ENCODE results near the gene EYA4.

The EYA4 gene

DNA sequence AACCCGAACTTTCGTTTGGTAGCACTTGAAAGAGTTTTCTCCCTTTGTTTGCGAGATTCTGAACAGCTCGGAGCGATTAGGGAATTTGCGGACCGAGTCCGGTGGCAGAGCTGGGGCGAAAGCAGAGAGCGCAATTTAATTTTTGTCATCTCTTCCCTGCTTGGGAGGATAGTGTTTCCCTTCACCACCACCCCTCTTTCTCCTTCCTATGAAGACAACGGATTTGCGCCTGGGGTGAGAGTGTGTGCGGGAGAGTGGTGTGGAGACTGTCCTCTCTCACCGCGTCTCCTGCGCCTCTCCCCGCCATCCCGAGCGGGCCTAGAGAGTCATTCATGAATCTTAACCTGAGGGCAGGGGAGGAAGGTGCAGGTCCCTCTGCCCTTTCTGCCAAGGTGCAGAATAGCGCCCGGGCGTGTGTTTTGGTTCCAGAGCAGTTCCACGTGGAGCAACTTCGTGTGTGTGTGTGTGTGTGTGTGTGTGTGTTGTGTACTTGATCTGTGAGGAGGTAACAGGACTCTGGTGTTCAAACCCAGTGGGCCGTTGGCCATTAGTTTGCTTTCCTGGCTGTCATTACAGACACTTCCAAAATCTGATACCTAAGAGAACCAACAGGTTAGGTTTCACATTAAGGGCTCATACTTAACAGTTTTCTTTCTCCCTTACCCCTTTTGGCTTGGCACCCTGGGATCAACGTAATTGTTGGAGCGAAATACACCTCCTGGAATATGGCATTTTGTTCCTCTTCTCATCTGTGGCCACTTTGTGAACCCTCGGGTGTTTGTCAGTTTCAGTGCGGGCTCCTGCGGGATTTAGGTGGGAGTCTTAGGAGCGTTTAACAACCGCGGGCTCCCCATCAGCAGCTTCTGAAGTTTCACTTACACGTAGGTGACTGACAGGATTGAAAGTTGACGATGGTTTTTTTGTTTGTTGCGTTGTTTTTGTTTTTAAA, 1.8 kb downstream of the EYA4 start:
- no peak for DNase-seq (ENCODE audit: low read depth)
- TF ChIP-seq, protein P1, sequence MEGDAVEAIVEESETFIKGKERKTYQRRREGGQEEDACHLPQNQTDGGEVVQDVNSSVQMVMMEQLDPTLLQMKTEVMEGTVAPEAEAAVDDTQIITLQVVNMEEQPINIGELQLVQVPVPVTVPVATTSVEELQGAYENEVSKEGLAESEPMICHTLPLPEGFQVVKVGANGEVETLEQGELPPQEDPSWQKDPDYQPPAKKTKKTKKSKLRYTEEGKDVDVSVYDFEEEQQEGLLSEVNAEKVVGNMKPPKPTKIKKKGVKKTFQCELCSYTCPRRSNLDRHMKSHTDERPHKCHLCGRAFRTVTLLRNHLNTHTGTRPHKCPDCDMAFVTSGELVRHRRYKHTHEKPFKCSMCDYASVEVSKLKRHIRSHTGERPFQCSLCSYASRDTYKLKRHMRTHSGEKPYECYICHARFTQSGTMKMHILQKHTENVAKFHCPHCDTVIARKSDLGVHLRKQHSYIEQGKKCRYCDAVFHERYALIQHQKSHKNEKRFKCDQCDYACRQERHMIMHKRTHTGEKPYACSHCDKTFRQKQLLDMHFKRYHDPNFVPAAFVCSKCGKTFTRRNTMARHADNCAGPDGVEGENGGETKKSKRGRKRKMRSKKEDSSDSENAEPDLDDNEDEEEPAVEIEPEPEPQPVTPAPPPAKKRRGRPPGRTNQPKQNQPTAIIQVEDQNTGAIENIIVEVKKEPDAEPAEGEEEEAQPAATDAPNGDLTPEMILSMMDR (IDR thresholded peaks at IDR 0.05; ENCODE audit: low read depth, low read length, missing control alignments): no peak
- H3K4me3 ChIP-seq (ENCODE audit: low read depth, low read length): no peak overlapping the region

DNA sequence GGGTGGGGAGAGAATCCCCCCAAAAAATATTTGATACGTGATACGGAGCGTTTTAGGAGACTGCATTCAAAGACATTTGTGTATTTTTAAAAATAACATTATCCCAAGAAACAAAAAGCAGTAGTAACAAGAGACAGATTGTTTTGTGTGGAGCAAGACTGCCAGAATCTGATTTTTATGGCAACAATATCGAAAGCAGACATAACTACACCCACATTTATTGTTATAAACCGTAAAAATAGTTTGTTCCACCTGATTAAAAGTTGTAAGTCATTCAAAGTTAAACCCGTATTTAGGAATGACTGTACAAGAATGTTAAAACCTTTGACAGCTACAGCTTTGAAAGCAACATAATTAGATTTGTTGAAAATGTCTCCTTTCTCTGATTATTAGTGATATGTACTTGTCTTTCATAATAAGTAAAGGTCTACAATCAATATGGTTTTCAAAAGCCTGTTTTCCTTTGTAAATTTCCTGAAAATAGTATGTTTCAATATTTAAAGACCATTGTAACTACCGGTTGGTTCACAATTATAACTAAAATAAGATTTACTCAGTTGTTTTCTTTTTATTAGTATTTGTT, 2.7 kb downstream of the EYA4 start:
- DNase-seq (ENCODE audit: low read depth): no peak
- no peak overlapping the region for H3K4me3 ChIP-seq (ENCODE audit: low read depth, low read length)
- TF ChIP-seq, protein P1 (IDR thresholded peaks at IDR 0.05; ENCODE audit: low read depth, low read length, missing control alignments): no peak

DNA sequence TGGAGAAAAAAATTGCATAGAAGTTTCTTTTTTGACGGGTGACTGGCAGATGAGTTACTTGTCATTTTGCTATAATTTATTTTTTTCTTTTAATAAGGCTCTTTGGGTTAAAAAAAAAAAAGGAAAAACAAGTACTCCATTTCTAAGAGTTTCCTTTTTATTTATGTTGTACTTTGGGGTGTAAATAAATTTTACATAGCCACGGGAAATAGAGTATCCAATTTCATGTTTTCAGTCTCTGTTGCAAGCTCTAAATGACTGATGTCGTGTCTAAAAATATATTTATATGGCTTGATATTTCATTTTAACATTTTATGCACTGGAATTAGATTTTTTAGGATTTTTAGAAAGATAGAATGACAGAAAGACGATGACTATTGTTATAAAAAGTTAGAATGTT, 3.4 kb downstream of the EYA4 start:
- no peak overlapping the region for H3K4me3 ChIP-seq (ENCODE audit: low read depth, low read length)
- TF ChIP-seq, protein P1 (IDR thresholded peaks at IDR 0.05; ENCODE audit: low read depth, low read length, missing control alignments): no peak
- DNase-seq (ENCODE audit: low read depth): no peak

GRCh38 chr6:133245007-133245406, 3.9 kb downstream of the EYA4 start:
- DNase-seq (ENCODE audit: low read depth): no peak
- no peak overlapping the region for H3K4me3 ChIP-seq (ENCODE audit: low read depth, low read length)
- TF ChIP-seq, protein P1 (IDR thresholded peaks at IDR 0.05; ENCODE audit: low read depth, low read length, missing control alignments): no peak

DNA sequence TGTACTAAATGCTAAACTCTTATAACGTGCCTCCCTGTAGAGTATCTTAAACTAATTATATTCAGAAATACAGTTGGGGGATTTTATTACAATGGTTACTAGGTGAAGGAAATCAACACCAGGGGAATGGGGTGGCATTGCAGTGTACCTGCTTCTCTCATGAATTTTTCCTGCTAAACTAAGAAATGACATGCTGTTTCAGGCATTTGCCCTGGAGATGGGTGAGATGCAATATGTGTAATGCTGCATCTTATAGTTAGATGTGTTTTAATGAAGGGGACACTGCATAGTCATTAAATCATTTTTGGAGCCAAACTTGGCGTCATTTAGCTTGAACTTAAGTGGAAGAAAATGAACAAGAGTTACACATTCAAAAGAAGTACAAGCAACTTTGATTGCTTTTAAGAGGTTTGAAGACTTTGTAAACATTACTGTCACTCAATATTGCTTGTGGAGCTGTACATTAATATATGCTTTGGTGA, 4.3 kb downstream of the EYA4 start:
- no peak for DNase-seq (ENCODE audit: low read depth)
- H3K4me3 ChIP-seq (ENCODE audit: low read depth, low read length): no peak overlapping the region
- TF ChIP-seq, protein P1 (IDR thresholded peaks at IDR 0.05; ENCODE audit: low read depth, low read length, missing control alignments): no peak

DNA sequence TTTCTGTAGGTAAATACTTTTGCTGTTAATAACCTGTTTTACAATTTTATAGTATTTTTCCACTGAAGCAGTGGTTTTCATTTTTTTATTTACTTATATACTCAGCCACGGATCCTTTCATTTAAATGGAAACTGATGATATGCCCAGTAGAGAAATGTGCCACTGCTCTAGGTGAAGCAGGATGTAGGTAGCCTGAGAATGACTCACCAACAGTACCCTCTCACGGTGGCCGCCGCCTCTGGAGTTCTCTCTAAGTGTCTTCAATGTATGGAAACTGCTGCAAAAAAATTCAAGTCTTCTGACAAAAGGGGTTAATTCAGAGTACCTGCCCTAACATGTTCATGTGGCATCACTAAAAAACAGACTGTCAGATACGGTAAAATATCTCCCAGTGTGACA, 6.4 kb downstream of the EYA4 start:
- DNase-seq (ENCODE audit: low read depth): no peak
- no peak overlapping the region for H3K4me3 ChIP-seq (ENCODE audit: low read depth, low read length)
- TF ChIP-seq, protein P1 (IDR thresholded peaks at IDR 0.05; ENCODE audit: low read depth, low read length, missing control alignments): no peak

Data from GM12864 (cell line).